ENCODE measurements around the gene FAM229A.

Gene FAM229A

DNA sequence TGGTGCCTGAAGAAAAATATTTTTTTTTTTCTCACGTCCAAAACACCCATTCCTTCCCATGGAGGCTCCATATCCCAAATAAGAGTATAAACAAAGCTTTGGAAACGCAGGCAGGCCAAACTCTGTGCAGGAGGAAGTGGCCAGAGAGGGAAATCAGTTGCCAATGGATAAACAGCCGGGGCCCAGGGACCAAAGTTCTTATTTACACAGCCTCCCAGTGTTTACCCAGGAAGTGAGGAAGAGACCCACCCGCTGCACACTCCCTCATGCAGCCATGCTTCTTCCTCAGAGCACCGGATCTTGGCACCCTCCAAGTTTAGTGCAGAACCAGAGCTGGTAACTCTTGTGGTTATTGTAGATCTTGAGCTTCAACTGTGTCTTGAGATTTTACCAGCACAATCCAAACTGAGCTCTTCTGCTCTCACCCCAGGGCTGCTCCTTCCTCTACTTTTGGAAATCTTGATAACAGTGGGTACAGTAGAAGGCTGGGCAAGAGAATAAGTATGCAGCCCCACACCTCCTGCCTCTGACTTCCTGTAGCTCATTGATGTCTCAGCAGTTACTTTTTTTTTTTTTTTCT lies 40.5 kb downstream of the FAM229A start:
- DNase-seq = no peak

DNA sequence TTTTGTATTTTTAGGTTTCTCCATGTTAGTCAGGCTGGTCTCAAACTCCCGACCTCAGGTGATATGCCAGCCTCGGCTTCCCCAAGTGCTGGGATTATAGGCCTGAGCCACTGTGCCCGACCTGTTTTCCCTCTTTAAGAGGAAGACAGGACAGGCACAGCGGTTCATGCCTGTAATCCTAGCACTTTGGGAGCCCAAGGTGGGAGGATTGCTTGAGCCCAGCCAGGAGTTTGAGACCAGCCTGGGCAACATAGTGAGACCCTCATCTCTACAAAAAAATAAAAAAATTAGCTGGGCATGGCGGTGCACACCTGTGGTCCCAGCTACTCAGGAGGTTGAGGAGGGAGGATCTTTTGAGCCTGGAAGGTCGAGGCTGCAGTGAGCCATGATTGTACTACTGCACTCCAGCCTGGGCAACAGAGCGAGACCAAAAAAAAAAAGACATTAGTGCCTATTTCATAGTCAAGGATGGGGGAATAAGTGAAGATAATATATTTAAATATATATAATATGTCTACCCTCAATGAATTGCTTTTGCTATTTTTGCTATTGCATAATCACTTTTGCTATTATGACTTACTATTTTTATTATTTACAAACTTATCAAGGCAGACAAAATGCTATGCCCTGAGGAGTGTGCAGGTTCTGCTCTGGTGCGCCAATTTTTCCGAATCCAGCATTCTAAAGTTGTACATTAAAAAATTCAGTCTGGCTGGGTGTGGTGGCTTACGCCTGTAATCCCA lies 44.0 kb downstream of the FAM229A start:
- no peak for DNase-seq

DNA sequence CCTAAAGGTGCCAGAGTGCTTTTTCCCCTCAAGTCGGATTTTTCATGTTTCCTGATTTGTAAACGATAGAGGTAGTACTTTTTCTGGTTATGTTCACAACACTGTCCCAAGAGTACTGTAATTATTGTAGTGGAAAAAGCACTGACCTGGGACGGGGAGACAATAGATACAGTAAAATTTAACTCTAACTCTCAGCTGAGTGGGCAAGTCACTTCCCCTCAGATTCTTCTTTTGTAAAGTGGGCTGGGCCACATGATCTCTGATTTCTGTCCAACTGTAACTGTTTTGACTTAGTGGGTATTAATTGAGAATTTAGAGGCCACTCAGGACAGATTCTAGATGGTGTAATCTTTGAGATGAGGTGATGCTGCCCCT lies 45.4 kb downstream of the FAM229A start:
- DNase-seq = no peak

DNA sequence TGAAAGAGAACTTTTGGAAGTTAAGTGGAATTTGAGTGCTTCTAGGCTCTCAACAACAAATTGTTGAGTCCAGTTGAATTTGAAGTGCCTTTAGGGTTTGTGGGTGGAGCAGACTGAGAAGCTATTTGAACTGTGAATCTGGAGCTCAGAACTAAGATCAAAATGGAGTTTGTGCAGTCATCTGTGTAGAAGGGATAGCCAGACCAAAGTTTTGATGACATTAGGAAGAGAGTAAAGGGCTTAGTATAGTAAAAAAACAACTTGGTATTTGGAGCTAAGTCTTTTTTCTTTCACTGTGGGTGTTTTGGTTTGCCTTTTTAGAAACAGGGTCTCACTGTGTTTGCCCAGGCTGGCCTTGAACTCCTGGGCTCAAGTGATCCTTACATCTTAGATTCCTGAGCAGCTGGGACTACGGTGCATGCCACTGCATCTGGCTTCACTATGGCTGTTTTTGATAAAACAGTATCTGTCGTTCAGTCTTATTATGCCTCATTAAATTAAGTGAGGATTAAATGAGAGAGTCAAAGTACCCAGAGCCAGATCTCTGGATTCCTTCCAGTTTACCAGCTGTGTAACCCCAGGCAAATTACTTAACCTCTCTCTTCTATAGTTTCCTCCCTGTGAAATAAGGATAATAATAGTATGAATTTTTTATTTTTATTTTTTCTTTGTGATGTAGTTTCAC lies 50.4 kb downstream of the FAM229A start:
- DNase-seq = no peak

Measured in stimulated activated CD4-positive, alpha-beta T cell treated with anti-CD3 and anti-CD28 coated beads, Interleukin-15, amount 100 ng/mL, for 24 hours (primary cell).